EL (cell line): ENCODE measurements around the gene RNF186.
"Not testable (repeated sequence)": the region's sequence is repeated elsewhere in the genome, so short reads cannot be mapped to it uniquely, and the experiment has no call there.

Experiments used
- DNase-seq: peaks from one replicate; pipeline ENCODE4 v3.0.0-alpha.2; 2016

Gene RNF186

DNA sequence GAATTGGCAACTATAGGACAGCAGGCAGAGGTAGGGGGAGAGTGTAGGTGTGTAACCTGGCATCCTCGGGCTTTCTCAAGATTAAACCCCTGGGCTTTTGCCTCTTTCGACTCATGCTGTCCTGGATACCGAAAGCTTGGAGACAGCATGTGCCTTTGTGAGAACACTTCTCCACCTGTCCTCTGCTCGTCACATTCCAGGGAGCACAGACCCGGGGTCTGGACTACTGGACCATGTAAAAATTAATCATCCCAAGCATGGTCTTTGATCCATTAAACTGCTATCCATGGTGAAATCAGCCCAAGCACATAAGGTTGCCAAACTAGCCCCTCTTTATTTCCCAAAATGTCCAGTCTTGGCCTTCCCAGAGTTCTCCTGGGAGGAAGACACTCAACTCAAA is 9.0 kb upstream of the RNF186 start:
- DNase-seq: no peak

DNA sequence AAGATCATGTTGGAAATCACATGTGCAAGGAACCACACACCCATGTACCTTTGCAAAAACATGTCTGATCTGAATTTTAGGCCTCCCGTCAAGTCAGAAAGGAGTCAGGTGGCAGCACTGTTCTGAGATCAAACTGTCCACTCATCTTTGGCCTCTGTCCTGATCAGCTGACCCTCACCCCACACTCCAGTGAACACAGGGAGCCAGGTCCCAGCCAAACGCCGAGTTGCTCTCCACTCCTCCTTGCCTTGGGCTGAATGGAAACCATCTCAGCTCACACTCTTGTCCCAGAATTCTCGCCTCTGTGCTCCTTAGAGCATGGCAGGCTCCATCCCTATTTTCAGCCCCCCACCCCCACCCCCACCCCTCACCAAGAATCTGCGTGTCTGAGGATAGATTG is 4.6 kb upstream of the RNF186 start:
- DNase-seq: no peak

DNA sequence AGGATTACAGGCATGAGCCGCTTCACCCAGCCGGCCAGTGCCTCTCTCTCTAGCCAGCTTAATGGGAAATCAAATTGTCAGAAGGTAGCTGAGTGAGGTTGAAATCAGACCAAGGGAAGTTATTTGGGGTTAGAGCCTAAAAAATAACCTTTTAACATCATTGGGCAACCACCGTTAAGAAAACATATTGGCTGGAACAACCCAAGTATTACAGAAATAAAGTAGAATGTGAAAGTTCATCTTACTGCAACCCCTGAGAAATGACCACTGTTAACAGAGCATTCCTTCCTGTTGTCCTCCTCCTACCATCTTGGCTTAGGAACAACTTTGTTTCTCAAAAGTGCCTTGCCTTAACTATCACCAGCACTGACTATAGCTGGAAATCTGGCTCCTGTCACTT is 3.2 kb upstream of the RNF186 start:
- DNase-seq: no peak

DNA sequence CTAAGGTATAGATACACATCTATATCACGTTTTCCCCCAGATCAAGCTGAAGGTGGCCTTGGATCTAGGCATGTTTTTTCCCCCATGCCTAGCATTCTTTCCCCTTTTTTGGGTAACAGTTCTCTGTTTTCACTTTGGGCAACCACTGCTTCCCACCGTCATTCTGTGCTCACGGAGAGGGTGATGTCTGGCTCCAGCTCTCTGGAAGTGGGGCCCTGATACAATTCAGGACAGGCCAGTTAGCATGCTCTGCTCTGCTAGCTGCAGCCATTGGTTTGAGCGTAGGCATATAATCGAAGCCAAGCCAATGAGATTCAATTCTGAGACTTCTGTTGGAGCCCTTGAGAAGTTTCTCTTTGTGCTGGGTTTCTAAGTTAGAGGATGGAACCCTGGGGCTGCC is 2.1 kb upstream of the RNF186 start:
- DNase-seq: no peak

DNA sequence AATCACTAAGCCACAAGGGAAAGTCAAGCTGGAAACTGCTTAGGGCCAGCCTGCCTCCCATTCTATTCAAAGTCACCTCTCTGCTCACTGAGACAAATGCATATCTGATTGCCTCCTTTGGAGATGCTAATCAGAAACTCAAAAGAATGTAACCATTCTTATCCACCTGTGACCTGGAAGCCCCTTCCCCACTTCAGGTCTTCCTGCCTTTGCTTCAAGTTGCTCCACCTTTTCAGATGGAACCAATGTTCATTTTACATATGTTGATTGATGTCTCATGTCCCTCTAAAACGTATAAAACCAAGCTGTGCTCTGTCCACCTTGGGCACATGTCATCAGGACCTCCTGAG is 1.6 kb upstream of the RNF186 start:
- DNase-seq: not testable (repeated sequence)

DNA sequence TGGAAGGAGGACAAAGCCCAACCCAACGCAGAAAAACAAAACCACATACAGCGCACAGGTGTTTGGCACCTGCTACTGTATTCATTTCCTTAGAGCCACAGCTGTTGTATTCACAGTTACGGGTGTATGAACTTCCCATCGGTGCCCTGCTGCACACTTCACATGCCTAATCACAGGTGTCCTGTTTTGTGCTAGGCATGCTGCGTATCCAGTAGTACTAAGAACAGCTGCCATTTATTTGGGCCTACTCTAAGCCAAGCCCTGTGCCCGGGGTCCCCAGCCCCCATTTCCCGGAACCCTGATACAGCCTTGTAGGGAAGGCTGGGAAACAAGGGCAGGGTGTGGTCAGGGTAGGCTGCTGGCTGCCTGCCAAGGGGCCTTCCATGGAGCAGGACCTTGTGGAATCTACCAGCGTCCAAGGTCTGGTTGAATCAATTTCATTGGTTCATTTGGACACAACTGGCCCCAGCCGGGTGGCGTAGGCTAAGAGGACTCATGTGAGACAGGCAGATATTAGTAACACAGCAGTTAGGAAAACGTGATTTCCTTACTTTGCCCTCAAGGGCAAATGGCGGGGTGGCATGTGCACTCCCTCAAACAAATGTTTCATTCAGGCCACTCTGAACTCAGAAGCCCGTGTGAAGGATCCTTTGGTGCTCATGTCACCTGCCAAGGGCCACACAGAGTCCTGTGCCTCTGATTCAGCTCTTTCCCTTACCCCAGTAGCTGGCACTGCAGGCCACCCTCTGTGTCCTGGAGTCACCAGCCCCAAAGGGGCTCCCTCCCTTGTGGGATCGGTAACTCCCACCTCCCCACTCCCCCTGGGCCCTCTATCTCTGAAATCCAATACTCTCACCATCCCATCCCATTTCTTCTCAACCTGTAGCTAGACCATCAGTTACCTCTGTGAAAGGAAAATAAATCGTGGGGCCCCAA is 986 bp upstream of the RNF186 start:
- DNase-seq: no peak

DNA sequence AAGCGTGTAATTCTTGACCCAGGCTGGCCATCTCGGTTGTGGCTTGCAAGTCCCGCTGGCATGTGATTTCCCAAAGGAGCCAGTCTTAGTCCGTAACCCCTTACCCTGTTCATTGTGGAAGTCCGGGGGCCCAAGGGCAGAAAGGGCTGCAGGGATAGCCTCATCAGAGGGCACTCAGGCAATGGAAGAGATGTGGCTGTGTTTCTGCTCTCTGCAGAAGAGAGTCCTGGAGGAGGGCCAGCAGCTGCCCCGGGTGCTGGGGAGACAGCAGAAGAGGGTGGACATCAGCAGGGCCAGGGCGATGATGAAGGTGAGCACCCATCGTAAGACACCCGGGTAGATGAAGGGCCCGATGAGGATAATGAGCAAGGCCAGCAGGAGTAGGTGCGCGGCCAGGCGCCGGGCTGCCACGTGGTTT is 830 bp downstream of the RNF186 start:
- DNase-seq: no peak

DNA sequence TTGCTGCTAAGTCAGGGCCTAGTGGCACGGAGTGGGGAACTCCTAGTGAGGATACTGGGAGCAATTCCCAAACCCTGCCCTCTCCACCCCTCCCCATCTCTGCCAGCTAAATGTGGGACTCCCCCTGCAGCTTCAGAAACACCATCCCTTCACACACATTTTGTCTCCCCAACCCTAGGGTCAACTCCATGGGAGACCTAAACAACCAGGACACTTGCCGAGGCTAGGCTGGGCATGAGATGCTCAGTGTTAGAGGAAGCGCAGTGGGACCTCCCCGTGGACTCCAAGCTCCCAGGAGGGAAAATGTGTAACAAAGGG is 1.5 kb downstream of the RNF186 start:
- no peak for DNase-seq

DNA sequence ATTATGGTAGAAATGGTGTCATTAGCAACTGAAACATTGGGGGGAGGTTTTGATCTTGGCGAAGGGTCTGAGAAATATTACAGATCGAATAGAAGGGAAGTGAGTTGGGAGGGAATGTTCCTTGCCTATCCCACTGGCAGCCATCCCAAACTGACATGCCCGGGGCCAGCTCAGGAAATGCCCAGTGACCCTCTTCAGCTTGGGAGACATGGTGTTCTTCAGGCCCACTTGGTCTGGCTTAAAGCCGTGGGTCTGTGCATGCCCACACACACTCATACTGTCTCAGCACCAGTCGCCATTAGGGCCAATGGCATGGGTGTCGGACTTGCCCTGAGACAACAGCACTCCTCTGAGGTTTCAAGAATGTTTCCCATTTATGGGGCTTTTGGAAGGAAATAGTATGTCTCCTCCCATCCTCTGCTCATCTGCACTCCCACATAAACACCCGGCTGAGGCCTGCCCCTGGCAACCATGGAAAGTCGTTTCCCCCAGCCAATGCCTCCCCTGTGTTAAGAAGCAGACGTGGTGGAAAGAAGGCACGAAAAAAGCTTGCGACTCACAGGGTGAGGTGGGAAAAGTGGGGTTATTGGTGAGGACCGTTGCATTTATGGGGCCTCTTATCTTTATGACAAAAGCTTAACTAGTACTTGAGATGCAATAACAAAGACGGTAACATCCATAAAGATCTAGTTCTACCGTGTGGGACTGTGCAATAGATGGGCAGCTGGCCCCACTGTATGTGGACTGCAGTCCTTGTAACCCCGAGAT is 2.0 kb downstream of the RNF186 start:
- DNase-seq: no peak

DNA sequence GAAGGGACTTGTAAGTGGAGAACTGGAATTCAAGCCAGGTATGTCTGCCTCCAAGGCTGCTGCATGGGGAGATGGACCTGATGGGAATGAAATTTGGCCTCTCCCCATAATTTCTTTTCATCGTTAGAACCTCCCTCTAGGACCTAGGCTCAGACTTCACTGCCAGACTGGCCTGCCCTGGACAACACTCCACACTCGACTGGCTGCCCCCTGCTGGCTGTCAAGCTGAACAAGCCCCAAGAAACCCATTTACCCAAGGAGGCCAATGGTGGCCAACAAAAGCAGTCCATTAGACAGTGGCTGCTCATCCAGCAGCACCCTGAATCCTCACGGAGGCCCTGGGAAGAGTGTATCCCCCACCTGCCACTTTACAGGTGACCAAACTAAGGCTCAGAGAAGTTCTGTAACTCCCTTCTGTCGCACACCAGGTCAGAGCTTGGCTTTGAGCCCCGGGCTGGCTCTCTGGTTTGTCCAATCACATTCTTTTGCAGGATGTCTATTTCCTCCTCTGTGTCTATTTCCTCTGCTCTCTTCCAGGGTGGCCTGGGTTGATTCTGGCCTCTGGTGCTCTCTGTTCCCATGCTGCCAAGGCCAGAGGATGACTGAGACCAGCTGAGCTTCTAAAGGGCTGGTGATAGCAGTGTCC is 3.8 kb downstream of the RNF186 start:
- peak; percentile 50 for DNase-seq

DNA sequence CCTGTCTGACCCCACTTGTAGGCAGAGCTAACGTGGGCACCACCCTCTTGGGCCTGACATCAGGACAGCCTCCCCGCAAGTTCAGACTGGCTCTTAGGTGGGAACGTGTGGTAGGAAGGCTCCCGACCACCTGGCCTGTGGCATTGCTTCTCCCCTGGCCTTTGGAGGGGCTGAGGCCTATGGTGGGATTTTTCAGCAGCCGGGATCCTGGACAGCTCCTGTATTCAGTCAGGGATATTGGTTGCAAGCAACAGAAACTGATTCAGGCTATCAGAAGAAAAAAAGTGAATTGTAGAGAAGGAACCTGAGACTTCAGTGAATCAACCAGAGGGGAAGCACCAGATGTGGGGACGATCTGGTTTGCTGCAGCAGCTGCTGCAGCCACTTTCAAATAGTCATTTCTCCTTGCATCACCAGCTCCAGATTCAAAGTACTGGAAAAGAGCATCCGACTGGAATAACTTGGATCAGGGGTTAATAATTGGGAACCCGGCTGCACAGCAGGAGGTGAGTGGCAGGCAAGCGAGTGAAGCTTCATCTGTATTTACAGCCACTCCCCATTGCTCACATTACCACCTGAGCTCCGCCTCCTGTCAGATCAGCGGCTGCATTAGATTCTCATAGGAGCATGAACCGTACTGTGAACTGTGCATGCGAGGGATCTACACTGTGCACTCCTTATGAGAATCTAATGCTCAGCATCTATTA is 5.9 kb downstream of the RNF186 start:
- no peak for DNase-seq

DNA sequence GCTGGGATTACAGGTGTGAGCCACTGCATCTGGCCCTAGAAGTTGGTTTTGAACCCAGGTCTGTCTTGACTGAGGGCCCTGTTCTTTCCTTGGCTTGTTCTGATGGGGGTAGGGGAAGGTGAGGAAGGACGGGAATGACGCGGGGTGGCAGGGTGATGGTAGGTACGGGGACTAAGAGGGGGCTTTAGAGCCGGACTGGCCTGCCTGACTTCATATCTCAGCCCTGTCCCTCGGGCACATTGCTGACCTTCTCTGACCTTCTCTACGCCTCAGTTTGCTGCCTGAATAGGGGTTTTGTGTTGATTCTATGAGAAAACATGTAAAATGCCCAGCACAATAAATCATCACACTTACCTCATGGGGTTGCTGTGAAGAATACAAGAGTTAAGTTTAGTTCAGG is 6.7 kb downstream of the RNF186 start:
- no peak for DNase-seq

DNA sequence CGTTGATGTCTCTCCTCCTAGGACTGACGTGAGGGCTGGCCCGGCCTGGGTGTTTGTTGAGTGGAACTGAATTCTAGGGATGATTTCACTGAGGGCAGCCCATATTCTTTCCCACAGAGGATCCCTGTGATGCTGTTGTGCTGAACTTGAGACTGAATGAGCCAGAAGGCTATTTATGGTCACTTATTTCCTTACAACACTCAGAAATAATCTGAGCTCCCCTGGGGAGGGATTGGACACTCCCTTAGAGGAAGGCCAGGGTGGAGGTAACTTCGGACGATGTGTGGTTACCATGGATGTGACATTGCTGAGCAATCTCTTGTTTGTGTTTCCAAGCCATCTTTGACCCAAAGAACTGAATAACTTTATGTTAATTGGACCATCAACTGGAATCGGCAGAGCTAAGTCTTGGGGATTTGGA is 10.2 kb downstream of the RNF186 start:
- no peak for DNase-seq

DNA sequence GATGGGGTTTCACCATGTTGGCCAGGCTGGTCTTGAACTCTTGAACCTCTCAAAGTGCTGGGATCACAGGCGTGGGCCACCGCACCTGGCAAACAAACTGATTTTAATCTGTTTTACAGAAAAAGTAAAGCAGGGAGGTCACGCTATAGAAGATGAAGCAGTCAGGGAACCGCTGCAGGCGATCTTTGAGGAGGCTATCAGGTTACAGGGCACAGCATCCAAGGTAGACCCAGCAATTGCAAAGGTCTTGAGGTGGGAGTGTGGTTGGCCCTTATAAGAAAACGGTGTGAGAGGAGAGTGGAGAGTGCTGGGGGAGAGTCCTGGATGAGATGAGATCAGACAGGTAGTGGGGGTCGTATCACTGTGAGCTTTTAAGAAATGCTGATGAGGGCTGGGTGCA is 12.8 kb downstream of the RNF186 start:
- no peak for DNase-seq

DNA sequence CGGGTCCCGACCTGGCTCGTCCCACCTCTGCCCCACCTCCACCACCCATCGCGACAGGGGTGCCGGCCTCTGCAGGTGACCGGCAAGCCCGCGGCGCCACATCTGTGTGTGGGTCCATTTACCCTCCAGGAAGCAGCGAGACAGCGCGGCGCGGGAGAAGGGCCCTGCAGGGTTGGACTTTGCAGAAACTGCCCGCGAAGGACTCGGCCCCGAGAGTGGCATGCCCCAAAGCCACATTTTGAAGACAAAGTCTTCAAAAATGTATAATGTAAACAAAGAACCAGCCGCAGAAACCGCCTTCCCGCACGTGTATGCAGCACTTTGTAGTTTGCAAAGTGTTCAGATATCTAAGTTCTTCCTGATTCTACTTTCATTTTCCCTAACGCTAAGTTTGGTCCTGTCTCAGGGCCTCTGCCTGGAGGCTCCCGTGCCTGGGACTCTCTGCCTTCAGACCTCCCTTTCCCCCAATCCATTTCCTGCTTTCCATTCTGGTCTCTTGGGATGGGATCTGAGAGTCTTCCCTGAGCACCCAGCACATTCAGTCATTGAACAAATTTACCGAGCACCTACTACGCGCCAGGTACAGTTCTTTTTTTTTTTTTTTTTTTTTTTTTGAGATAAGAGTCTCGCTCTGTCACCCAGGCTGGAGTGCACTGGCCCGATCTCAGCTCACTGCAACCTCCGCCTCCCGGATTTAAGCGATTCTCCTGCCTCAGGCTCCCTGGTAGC is 14.8 kb downstream of the RNF186 start:
- peak; percentile 90 for DNase-seq

DNA sequence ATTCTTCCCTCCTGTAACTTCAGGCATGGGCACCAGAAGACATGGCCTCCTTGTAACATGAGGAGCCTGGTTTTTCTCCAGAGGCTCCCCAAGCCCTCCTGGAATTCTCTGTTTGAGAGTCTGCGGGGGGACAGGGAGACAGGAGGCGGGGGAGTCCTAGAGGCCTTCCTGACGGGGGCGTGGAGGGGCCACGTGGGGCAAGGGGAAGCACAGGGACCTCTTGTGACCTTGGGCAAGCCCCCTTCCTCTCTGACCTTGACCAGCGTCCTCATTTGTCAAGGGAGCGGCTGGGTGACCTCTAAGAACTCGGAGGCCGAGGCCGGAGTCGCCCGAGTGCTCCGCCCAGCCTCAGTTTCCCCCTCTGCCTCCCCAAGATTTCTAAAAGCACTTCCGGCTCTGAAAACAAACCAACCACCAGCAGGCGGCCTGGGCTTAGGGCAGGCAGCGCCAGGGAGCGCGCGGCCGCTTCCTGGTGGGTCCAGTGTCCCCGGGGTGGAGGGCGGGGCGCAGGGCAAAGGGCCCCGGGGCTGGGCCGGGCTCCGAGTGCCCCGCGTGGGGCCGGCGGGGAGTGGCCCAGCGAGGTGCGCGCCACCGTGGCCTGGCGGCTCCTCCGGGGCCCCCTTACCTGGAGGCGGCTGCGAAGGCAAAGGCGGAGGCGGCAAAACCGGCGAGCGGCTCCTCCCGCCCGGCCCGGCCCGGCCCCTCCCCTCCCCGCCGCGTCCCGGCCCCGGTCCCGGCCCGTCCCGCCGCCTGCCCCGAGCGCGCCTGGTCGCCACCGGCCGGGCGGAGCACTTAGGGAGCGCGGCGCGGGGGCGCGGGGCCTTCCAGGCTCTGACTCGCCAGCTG is 15.6 kb downstream of the RNF186 start, which contains the start of gene TMCO4:
Gene TMCO4 (minus strand): TSS at position 687 of the 846 bp plus-strand sequence. CDS start 19,158 bp downstream, outside the sequence.
- peak; percentile 67 for DNase-seq

DNA sequence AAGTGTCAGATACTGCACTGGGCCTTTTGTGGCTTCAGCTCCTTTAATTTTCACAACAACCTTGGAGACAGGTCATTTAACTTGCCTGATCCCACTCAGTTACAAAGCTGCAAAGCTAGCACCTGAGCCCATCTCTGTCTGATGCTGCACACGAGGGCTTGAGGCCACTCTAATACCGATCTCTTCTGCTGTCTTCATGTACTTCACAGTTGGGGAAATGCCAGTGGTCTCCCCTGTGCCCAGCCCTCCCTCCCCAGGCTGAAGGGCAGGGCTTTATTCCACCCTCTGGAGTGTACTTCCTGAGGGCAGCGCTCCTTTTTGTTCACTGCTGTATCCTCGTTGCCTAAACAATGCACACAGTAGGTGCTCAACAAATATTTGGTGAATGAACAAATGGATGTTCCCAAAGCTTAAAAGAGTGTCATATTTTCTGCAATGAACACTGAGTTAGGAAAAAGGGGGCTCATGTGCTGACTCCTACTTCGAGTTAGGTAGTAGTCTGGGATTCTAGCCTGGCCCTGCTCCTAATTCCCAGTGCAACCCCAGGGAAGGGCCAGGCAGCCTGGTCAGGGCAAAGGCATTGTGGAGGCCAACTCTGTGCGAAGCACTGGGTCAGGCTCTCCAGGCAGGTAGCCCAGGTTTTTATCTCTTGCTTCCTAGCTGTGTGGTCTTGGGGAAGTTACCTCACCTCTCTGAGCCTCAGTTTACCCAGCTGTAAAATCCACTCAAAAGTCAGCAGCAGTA is 16.4 kb downstream of the RNF186 start:
- no peak for DNase-seq

DNA sequence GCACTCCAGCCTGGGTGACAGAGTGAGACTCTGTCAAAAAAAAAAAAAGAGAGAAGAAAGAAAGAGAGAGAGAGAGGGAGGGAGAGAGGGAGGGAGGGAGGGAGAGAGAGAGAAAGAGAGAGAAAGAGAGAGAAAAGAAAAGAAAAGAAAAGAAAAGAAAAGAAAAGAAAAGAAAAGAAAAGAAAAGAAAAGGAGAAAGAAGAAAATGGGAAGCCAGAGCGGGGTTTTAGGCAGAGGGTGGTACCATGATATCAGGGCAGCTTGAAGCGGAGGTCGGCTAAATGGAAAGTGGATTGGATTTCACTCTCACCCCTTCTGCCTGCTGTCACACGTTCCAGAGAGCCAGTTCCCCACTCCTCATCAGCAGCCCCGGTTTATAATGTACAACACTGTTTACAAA is 17.3 kb downstream of the RNF186 start:
- DNase-seq: no peak

DNA sequence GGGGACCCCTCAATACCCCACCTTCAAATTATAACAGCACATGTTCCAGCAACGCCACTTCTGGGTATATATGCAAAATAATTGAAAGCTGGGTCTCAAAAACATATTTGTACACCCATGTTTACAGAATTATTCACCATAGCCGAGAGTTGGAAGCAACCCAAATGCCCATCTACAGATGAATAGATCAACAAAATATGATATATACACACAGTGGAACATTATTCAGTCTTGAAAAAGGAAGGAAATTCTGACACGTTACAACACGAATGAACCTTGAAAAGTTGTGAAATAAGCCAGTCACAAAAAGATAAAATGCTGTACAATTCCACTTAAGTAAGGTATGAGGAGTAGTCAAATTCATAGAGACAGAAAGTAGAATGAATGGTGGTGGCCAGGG is 20.5 kb downstream of the RNF186 start:
- DNase-seq: no peak

DNA sequence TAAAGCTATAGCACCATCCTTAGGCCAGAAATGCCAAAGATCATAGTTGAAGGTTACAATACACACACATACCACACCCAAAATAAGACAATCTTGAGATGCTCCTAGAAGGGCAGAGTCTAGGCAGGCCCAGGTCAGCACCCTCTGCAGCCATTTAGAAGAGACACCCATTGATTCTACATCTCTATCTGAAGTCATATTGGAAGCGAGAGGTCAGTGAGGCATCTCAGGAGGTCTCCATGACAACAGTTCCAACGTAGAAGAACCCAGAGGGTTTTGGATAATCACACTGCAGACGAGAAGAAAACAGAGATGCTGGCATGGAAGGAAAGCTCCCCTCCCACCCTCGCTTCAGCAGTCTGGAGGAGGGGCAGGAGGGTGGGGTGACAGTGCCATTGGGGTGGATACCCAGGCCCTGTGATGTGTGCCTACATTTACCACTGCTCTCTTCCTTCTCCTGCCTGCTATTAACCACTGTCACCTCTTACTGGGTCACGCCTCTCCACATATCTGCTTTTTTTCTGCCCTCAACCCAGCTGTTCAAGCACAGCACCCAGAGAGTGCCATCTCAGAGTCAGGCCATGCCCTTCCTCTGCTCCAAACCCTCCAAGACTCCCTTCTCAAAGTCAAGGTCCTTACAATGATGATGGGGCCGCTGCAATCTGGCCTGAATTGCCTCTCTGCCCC is 21.6 kb downstream of the RNF186 start:
- no peak for DNase-seq
